Measurements from ENCODE around the gene NFE2L2.

GRCh38 chr2:177268901-177269300 lies 4.4 kb upstream of the NFE2L2 start:
- TF ChIP-seq EZH2 (IDR thresholded peaks at IDR 0.05; ENCODE audit: borderline replicate concordance, low read length) (no peak), CTCF (conservative IDR thresholded peaks at IDR 0.05 in 1 of 2, IDR thresholded peaks at IDR 0.05 in 1 of 2; ENCODE audit: extremely low read depth in 1 of 2, insufficient read depth in 1 of 2, low read depth in 1 of 2, low read length in 2 of 2) (no peak)

Measured in mammary epithelial cell (primary cell).